Measurements from ENCODE around the gene ATP8B4. TPM values are rescaled to one million over a fixed set of nuclear protein-coding genes. Genes with fewer than 3 reads are reported as not detected.
A peak's percentile ranks its signal among the peaks of the same experiment; 100 is the strongest.

The ATP8B4 gene
- total and polyA plus RNA-seq, 11 donors, result 0.51 to 14.7 (median 2.1) TPM

GRCh38 chr15:49848807-49849206 lies 270.2 kb downstream of the ATP8B4 start:
- Histone ChIP-seq H3K4me1 (peaks cover 0 to 14% (median 0%) of the 10 kb centered on the region in 12 donors), H3K27me3 (no peaks in the 10 kb centered on the region), H3K4me3 (no peak overlapping the region), H3K27ac (peak overlapping the region in 3 of 12 donors; percentile 4 to 73 (median 14)), H3K36me3 (no peaks in the 10 kb centered on the region), H3K9me3 (peaks cover 0 to 14% (median 2%) of the 10 kb centered on the region in 12 donors)
- 71 to 79% (median 75%) methylated on average over 2 of the region's 2 CpGs for WGBS, 4 donors
- no peak for ATAC-seq
- TF ChIP-seq POLR2A (IDR thresholded peaks at IDR 0.05) (no peak), CTCF (IDR thresholded peaks at IDR 0.05) (no peak)
- no peak for DNase-seq
- intact Hi-C loops (cut with DNase I), result loop anchor here in 1 of 10 donors (5.0 kb wide), 1 partner anchor 282 kb away; no protein-coding TSS in a partner anchor

GRCh38 chr15:49848282-49848724 lies 270.7 kb downstream of the ATP8B4 start:
- Histone ChIP-seq H3K4me3 (no peak overlapping the region), H3K9me3 (peaks cover 0 to 14% (median 2%) of the 10 kb centered on the region in 12 donors), H3K4me1 (peaks cover 0 to 14% (median 0%) of the 10 kb centered on the region in 12 donors), H3K36me3 (no peaks in the 10 kb centered on the region), H3K27me3 (no peaks in the 10 kb centered on the region), H3K27ac (peak overlapping the region in 7 of 12 donors; percentile 4 to 73 (median 38))
- ATAC-seq, result peak in 1 of 4 donors; percentile 71
- intact Hi-C loops (cut with DNase I), result loop anchor here in 1 of 10 donors (5.0 kb wide), 1 partner anchor 281 kb away; no protein-coding TSS in a partner anchor
- 41 to 76% (median 62%) methylated on average over 2 of the region's 2 CpGs for WGBS, 4 donors
- no peak for DNase-seq
- TF ChIP-seq CTCF (IDR thresholded peaks at IDR 0.05) (no peak), POLR2A (IDR thresholded peaks at IDR 0.05) (no peak)

GRCh38 chr15:49847423-49848281 lies 271.4 kb downstream of the ATP8B4 start:
- TF ChIP-seq CTCF (IDR thresholded peaks at IDR 0.05) (no peak), POLR2A (IDR thresholded peaks at IDR 0.05) (no peak)
- WGBS, 4 donors, result 70 to 80% (median 72%) methylated on average over 5 of the region's 5 CpGs
- no peaks in the 10 kb centered on the region for H3K36me3 ChIP-seq
- ATAC-seq (peak in 1 of 4 donors; percentile 33), DNase-seq (no peak)
- peaks cover 0 to 14% (median 0%) of the 10 kb centered on the region in 12 donors for H3K4me1 ChIP-seq
- no peak overlapping the region for H3K4me3 ChIP-seq
- intact Hi-C loops (cut with DNase I), result loop anchor here in 1 of 10 donors (5.0 kb wide), 1 partner anchor 280 kb away; no protein-coding TSS in a partner anchor
- H3K27me3 ChIP-seq, result no peaks in the 10 kb centered on the region
- peak overlapping the region in 8 of 12 donors; percentile 4 to 73 (median 38) for H3K27ac ChIP-seq
- H3K9me3 ChIP-seq, result peaks cover 0 to 14% (median 3%) of the 10 kb centered on the region in 12 donors

GRCh38 chr15:49844390-49844789 lies 274.6 kb downstream of the ATP8B4 start:
- Histone ChIP-seq H3K27me3 (no peaks in the 10 kb centered on the region), H3K36me3 (no peaks in the 10 kb centered on the region), H3K4me1 (peaks cover 0 to 14% (median 0%) of the 10 kb centered on the region in 12 donors), H3K27ac (no peak overlapping the region), H3K9me3 (peaks cover 0 to 25% (median 2%) of the 10 kb centered on the region in 12 donors), H3K4me3 (no peak overlapping the region)
- ATAC-seq (no peak), DNase-seq (no peak)
- 91 to 96% (median 93%) methylated on average over 7 of the region's 7 CpGs for WGBS, 4 donors
- TF ChIP-seq POLR2A (IDR thresholded peaks at IDR 0.05) (no peak), CTCF (IDR thresholded peaks at IDR 0.05) (no peak)
- intact Hi-C loops (cut with DNase I), result no loop called here
